ENCODE data around the gene COPB1.

The COPB1 gene

DNA sequence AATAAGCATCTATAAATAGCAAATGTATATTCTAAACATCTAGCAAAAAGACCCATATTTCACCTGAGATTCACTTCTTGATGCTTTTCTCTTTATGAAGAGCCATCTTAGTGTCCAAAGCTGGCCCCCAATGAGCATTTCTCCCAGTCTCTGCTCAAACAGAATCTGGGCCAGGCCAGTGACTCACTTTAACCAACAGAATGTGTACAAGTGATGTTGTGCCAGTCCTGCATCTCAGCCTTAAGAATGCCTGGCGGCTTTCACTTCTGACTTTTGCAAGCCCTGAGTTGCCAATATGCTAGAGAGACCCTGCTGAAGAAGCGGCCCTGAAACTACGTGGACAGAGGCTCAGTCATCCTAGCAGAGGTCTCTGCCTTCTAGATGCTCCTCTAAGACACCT, 6.9 kb upstream of the COPB1 start:
- no peak for DNase-seq (ENCODE audit: low read depth in 2 of 2)

DNA sequence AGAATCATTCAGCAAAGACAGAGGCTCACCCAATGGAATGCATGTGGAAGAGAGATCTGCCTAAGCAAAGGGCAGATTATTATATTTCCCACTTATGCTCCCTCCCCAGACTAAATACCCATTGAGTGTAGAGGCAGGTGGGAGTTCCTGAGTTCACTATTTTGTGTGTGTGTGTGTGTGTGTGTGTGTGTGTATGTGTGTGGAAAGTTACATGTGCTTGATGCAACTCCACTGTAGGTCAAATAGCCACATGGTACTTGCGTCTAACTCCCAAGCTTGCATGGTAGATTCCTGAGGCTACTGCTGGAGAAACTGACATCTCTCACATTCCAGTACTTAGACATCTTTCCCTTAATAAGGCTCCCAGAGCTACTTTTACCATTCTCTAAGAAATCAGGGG, 3.4 kb upstream of the COPB1 start:
- DNase-seq (ENCODE audit: low read depth in 2 of 2) = no peak

DNA sequence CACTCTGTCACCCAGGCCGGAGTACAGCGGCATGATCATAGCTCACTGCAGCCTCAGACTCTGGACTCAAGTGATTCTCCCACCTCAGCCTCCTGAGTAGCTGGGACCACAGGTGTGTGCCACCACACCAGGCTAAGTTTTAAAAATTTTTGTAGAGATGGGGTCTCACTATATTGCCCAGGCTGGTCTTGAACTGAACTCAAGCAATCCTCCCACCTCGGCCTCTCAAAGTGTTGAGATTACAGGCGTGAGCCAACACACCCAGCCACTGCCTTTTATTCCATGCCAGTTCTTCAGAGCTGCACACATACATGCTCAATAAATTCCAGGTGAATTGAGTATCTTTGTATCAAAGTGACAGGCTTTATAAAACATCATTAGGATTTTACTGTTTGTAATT, 2.4 kb upstream of the COPB1 start:
- no peak for DNase-seq (ENCODE audit: low read depth in 2 of 2)

DNA sequence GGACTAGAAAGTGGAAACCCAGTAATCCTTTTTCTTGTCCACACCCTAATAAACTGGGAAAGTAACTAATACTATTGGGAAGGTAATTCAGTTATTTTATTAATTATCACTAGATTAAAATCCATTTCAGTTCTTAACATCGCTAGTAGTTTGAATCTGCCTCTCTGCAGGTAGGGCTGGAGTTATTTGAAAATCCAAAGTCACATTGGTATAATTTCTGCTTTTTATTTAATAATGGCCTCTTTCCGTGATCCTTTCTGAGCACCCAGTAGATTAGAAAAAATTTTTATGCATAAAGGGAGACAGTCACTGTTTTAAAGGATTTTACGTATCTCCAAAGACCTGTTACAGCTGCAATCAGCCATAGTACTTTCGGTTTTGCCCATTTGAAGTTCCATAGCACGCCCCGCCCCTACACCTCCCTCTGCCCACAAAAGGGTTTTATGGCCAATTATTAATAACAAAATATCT, 605 bp upstream of the COPB1 start:
- DNase-seq (ENCODE audit: low read depth in 2 of 2) = peak in 1 of 2 donors; percentile 34

DNA sequence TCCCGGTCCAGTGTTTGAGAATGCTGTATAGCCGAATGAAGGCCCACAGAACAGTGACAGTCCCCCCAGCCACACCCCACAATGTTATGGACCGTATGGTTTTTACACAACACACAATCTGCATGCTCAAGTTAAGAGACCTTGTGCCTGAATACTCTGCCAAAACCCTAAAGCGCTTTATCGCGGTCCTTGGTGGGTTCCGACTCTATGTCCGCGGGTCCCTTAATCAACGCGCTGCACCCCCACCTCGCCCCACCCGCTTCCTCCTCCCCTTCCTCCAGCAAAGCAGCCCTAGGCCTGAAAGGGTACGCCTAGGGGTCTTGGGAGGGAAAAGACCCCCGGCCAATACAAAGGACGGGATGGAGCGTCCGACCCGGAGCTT, 442 bp downstream of the COPB1 start:
- DNase-seq (ENCODE audit: low read depth in 2 of 2) = peak; percentile 11 to 17

DNA sequence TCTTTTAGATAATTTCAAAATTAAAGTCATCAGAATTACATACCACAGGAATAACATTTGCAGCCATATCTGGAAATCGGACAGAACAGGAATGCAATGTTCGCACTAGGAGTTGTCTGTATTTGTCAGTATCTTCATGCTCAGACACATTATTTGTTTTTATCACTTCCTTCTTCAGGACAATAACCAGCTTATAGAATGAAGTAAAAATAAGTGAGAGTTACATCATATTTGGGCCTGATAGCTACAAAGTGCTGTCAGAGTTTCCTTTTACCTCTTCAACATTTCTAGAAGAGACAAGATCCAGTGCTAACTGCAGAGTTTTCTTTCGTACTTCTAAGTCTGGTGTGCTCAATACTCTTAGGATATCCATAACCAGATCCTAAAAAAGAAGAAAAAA, 18.9 kb downstream of the COPB1 start:
- no peak for DNase-seq (ENCODE audit: low read depth in 2 of 2)

DNA sequence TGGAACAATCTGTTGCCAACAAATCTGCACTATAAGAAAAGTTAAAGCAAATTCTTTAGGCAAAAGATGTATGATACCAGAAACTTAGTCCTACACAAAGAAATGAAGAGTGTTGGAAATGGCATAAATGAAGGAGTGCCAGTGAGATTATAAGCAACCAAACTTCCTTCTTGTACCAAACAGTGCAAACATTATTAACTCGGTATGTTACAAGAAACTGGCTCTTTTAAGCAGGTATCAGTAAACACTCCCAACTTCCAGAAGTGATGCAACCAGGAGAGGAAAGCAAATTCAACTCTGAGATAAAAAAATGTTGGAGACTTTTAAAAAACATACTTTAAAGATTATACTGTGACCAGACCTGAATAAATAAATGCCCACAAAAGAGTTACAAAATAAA, 28.5 kb downstream of the COPB1 start:
- no peak for DNase-seq (ENCODE audit: low read depth in 2 of 2)

DNA sequence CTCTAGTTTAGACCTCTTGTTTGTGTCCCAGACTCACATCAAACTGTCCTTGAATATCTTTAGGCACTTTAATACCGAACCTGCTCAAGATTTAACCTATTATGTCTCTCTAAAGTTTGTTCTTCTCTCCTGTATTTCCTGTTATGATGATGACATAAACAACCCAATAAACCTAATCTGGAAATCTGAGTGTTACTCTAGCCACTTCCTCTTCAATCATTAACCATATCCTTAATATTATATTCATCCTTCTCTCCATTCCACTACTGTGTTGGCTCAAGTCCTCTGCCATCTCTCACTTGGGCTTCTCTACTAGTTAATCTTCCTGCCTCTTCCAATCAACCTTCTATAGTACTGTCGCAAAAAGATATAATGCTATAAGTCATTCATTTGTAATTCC, 36.0 kb downstream of the COPB1 start:
- DNase-seq (ENCODE audit: low read depth in 2 of 2) = no peak

DNA sequence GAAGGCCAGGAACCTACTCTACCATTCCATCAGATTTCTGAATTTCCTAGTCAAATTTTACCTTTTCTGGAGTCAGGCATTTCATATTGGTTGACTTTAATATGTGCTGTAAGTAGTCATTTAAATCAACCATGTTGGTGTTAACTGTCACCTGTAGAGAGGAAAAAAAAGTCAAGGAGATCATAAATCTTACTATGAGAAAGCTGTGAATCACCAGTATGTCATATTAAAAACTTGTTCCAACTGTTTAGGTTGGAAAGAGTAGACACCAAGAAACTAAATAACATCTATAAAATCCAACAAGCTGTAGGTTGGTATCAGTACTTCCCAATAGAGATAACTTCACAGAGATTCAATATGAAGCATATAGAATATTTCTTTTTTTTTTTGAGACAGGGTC, 39.5 kb downstream of the COPB1 start:
- no peak for DNase-seq (ENCODE audit: low read depth in 2 of 2)

DNA sequence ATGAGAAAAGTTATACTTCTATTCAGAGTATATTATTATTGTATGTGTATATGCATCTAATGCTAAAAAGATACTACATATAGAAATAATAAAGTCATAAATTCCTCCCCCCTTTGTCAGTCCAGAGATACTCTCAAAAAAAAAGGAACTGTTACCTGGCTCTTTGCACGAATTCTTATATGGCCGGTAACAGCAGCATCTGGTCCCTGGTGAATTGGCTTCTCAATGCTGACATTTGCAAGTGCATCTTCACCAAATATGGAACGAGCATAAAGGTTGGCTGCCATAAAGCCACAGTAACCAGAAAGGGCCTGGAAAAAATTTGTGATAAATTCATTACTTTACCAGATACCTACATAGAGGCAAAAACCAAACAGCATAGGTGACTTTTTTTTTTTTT, 41.2 kb downstream of the COPB1 start:
- DNase-seq (ENCODE audit: low read depth in 2 of 2) = no peak

DNA sequence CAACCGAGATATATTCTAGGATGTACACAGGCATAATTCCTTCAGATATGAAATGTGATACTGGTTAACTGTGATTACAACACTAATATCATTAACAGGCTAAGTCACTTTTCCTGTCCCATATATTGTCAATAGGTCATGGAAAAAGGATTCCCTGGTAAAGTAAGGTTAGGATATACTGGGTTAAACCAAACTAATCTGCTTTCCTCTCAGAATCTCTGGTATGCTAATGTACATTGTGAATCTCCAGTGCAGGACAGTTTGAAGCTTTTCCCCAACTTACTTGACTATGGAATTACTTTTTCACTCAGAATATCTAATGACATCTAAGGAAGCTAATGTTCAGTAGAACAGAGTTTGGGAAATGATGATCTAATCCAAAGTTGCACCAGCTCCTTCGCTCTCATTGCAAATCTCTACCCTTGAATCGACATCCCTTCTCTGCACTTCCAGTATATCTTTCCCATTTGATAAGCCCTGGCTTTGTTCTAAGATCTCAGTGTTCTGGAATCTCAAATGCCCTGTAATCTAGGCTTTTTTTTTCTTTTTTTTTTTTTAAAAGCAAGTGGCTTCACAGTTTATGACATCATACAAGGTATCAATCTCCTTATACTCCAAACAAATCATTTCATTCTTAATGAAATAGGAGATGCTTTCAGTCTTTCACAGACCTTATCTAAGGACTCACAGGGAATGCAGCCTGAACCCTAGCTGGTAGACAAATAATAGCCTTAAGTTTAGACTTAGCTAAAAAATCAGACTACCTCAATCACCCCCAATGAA, 43.8 kb downstream of the COPB1 start:
- no peak for DNase-seq (ENCODE audit: low read depth in 2 of 2)

DNA sequence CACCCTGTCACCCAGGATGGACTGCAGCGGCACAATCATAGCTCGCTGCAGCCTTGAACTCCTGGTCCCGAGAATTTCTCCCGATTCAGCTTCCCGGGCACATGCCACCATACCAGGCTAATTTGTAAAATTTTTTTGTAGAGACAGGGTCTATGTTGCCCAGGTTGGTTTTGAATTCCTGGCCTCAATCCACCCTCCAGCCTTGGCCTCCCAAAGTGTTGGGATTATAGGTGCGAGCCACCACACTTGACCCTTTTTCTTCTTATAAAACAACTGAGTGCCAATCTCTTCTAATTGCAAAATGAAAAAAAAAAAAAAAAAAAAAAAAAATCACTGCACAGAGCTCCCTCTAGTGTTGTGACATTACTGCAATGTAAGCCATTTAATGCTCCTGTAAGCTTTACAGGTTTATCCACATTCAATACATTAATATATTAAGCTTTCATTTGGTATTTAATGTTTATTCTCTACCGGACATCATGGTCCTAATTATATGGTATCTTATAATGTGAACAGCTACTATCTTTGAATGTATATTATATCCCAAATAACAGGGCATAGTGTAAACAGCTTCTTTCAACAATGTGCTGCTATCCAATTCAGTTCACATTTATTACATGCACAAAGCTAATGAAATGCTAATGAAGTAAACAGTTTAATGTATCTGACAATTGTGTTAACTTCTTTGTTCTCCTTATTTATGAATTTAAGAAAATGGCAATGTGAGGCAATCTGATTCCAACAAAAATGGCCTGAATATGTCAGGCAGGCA, 44.6 kb downstream of the COPB1 start:
- no peak for DNase-seq (ENCODE audit: low read depth in 2 of 2)

DNA sequence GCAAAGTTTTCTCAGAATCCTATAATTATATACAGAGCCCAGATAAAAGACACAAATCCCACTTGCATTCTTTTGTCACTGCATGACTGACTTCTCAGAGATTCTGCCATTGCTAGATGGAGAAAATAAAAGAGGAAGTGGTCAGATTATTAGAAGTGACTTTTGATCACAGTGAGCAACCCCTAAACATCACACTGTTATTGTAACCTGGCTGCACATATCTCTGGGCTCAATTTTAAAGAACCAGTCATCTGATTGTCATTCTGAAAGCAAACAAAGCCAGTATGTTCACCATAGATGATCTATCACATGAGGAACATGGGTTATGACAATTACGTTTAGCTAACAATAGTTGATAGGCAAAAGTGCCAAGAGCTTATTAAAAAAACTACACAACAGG, 47.8 kb downstream of the COPB1 start:
- no peak for DNase-seq (ENCODE audit: low read depth in 2 of 2)

DNA sequence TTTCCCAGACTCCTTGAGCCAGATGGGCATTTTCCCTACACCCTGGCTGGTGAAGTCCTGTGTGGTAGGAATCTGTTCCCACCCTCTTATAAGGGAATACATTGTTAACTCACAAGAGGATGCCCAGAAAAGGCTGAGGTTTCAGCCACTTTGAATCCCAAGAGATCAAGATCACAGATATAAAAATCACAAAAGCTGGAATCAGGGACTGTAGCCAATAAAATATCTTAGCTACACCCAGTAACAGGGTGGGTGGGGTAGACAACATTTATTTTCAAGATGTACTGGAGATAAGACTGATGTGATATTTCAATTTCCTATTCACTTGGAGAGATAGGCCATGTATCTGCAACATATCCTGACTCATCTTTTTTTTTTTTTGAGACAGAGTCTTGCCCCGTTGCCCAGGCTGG, 50.3 kb downstream of the COPB1 start:
- DNase-seq (ENCODE audit: low read depth in 2 of 2) = no peak

DNA sequence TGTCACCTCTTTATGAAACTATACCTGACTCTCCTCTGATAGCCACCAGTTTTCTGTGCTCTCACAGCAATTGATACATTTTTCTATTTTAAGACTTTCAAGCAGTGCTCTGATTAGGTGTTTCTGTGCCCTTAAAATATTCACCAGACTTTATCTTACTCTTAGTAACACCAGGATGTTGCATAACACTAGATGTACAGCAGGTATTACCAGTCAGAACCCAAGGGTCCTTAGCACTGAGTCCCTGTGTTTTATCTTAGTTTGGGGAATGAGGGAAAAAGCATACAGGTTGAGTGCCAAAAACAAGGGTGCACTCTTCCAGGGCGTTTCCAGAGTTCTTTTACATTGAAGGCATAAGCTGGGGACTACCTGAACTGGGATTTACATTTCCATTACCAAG, 51.4 kb downstream of the COPB1 start:
- DNase-seq (ENCODE audit: low read depth in 2 of 2) = no peak

DNA sequence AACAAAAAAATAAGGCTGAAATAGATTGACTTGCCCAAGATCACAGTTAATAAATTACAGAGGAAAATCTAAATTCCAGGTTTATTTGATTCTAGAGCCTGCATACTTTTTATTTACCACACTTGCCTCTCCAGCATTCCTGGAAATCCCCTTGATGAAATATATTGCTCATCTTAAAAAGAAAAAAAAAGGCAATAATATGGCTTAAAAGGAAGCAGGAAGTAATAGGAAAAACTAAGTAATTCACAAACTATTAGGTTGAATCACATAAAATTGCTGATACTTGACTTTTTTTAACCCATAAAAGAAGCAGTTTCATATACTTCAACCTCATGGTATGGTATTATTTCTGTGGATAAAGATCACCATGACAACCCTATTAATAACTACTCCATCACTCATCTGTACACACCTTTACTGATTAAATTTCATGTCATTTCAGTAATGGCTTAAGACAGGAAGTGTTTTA, 52.9 kb downstream of the COPB1 start:
- DNase-seq (ENCODE audit: low read depth in 2 of 2) = no peak

DNA sequence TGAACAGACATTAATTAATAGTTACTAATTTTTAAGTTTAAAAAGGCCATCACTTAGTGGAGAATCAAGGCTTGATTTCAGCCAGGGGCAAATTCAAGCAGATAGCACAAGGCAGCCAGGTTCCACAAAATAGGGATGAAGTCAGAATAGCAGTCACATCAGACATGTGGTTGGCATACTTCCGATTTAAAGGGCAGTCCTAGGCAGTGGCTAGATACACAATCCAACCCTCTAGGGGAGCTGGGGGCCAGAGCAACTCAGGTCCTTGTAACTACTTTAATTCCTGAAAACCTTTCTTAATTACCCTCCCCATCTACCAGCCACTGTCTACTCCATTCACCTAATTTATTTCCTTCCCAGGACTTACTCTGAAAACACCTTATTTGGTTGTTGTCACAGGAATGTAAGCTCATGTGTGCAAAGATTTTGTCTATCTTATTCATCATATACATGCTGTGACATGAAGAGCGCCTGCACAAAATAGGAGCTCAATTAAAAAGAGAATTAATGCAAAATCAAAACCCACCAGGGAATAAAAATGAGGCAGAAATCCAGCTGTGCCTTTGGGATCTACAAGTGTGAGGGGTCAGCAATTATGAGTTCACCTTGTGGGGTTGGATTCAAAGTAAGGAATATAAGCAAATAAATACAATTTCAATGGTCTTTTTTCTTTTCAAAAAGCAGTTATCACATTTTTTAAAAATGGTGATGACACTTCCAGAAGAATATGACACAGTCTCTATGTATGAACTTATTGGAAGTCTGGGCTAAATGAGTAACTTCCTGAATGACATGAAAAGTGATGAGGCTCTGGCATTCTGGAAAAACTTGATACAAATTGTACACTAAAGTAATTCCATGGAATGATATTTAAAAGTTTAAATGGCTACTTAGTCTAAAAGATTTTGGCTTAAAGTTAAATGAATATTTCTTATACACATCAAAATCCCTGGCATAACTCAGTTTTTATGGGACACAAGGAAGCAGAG, 53.8 kb downstream of the COPB1 start:
- DNase-seq (ENCODE audit: low read depth in 2 of 2) = no peak

DNA sequence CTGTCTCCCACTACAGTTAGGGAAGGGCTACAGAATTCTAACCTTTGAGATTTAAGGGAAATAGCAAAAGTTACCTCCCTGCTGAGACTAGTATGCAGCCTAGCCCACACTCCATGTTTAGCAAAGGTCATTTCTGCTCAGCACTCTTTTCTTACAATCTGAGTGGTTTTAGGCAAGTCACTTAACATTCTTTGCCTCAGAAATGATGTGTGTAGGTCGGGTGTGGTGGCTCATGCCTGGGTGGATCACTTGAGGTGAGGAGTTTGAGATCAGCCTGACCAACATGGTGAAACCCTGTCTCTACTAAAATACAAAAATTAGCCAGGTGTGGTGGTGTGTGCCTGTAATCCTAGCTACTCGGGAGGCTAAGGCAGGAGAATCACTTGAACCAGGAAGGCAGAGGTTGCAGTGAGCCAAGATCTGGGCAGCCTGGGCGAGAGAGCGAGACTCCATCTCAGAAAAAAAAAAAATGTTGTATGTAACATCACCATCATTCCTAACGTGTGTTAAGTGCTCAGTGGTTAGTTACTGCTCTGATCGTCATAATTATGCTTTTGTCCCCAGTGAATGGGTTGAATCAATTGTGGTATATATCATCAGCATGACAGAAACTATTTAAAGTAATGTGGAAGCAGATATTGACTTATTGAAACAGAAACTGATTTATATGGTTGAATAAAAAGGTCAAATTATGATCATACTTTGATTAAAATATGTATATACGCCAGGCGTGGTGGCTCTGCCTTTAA, 55.0 kb downstream of the COPB1 start:
- no peak for DNase-seq (ENCODE audit: low read depth in 2 of 2)

DNA sequence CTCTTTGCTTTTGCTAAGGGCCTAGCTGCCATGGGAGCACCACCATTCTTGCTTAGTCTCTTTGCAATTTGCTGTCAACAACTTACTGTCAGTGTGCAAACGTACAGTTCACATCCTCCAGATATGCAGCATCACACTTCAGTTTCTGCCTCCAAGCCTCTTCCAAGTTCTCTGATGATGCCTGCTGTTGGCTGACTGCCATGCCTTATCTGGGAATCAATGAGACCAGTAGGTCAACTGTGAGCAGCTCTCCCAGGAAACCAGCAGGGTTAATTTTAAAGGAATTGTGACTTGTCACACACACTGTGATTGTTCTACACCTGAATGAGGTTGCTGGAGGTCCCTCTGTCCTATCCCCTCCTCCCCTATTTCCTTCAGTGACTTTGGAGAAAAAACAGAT, 56.0 kb downstream of the COPB1 start:
- DNase-seq (ENCODE audit: low read depth in 2 of 2) = no peak

DNA sequence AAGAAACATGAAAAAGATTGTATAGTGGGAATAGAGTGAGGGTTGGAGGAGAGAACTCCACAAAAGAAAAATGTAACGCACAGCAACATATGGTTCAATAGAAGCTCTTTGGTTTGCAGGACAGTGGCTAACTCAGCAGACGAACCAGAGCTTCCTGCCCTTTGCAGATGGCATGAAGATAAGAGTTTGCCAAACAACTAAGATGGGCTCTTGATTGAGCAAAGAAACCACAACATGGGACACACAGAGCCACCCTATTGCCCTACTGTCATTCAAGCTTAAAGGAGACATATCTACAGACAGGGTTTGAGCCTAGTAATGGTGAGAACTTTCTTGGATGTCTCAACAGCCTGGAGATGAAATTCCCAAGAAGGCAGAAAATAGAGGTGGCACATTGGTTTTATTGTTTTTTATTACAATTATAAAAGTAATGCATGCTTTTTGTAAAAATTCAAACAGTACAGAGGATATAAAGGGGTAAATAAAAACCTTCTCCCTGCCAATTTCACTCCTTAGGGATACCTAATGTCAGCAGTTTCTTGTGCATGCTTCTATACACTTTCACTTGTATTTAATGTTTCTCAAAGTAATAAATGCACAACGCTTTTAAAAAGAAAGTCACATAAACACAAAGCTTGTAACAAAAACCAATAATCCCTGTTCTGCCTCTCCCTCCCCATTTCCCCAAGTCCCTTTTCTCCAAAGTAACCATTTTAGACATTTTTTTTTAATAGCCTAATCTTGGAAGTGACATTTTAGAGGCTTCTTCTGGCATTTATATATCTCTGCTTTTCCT, 63.7 kb downstream of the COPB1 start:
- DNase-seq (ENCODE audit: low read depth in 2 of 2) = no peak
